GM18868 (cell line): ENCODE data around the gene IL27RA.
"Not testable (repeated sequence)": the region's sequence is repeated elsewhere in the genome, so short reads cannot be mapped to it uniquely, and the experiment has no call there.

ENCODE experiments used
- ATAC-seq: cut with Tn5 transposase; IDR thresholded peaks from one replicate; pipeline ENCODE4 v1.9.1; 2021; ENCODE audit warnings: mild to moderate bottlenecking, moderate library complexity; ENCODE audit not compliant: unreplicated experiment

IL27RA gene

GRCh38 chr19:13998426-13998825, 33.1 kb upstream of the IL27RA start:
- ATAC-seq = no peak

- no peak for ATAC-seq
These were observed 32.5 kb upstream of the IL27RA start for GRCh38 chr19:13999085-13999484.

GRCh38 chr19:14000691-14001375, 30.7 kb upstream of the IL27RA start:
- no peak for ATAC-seq

- ATAC-seq = no peak
These were observed 28.9 kb upstream of the IL27RA start for GRCh38 chr19:14002571-14003250.

- no peak for ATAC-seq
These were observed 28.1 kb upstream of the IL27RA start for GRCh38 chr19:14003251-14004055.

GRCh38 chr19:14004619-14005348, 26.8 kb upstream of the IL27RA start:
- ATAC-seq = no peak

- peak; percentile 36 for ATAC-seq
These were observed 26.0 kb upstream of the IL27RA start for GRCh38 chr19:14005349-14006084.

- ATAC-seq = peak; percentile 79
These were observed 25.3 kb upstream of the IL27RA start, which contains the start of gene RFX1 for GRCh38 chr19:14006085-14006765. TSS of gene RFX1 (minus strand) at chr19:14006320. CDS start at chr19:13993843, 12,477 bp downstream.

- ATAC-seq = peak; percentile 18
These were observed 24.6 kb upstream of the IL27RA start for GRCh38 chr19:14006766-14007562.

GRCh38 chr19:14012378-14012915, 19.1 kb upstream of the IL27RA start:
- no peak for ATAC-seq

GRCh38 chr19:14015524-14016035, 16.0 kb upstream of the IL27RA start:
- no peak for ATAC-seq

- ATAC-seq = no peak
These were observed 12.5 kb upstream of the IL27RA start for GRCh38 chr19:14019100-14019499.

GRCh38 chr19:14019739-14020138, 11.8 kb upstream of the IL27RA start:
- ATAC-seq = not testable (repeated sequence)

GRCh38 chr19:14021474-14021873, 10.1 kb upstream of the IL27RA start:
- ATAC-seq = no peak

- ATAC-seq = no peak
These were observed 9.1 kb upstream of the IL27RA start for GRCh38 chr19:14022469-14022868.

- no peak for ATAC-seq
These were observed 7.9 kb upstream of the IL27RA start for GRCh38 chr19:14023404-14024235.

GRCh38 chr19:14026652-14027192, 4.8 kb upstream of the IL27RA start:
- not testable (repeated sequence) for ATAC-seq
